Panc1 (cell line): ENCODE data around the gene MAP3K3. TPM values are rescaled to one million over a fixed set of nuclear protein-coding genes. Genes with fewer than 3 reads are reported as not detected.

Source experiments
- ATAC-seq: fragments of 200-7000 bp; cut with Tn5 transposase; 2 replicates; pipeline ENCODE4 v1.9.1; 2020; ENCODE audit warnings: mild to moderate bottlenecking, moderate library complexity
- BruUV-seq: library from RNA; stranded (reverse); fragments of 400-500 nt; replicated peaks from 2 replicates; lab custom pipeline; 2021; lab: Mats Ljungman, UMichigan
- CTCF ChIA-PET: fragments of 300-600 bp; sonication (Branson Sonifier 250); formaldehyde crosslinking; loops from one replicate; lab custom pipeline; 2022; ENCODE audit warnings: antibody characterized with exemption; lab: Charles Lee
- POLR2A ChIA-PET: fragments of 300-600 bp; sonication (Branson Sonifier 250); formaldehyde crosslinking; loops from one replicate; lab custom pipeline; 2022; ENCODE audit warnings: antibody characterized with exemption; lab: Charles Lee
- DNase-seq: peaks from one replicate; pipeline ENCODE4 v3.0.0-alpha.2; 2010; ENCODE audit warnings: low read depth, low spot score
- H3K27ac ChIP-seq: 2 replicates; pipeline ENCODE4 v1.5.1; 2011; ENCODE audit warnings: mild to moderate bottlenecking, low read length, inconsistent platforms
- H3K27me3 ChIP-seq: fragments of 200-500 bp; sonication (Bioruptor generic); 2 replicates; pipeline ENCODE4 v1.6.0; 2014; ENCODE audit warnings: low read length, inconsistent platforms; ENCODE audit not compliant: control insufficient read depth, insufficient read depth
- H3K36me3 ChIP-seq: fragments of 200-500 bp; sonication (Bioruptor generic); 2 replicates; pipeline ENCODE4 v1.5.1; 2014; ENCODE audit warnings: inconsistent platforms, mild to moderate bottlenecking, low read length, moderate library complexity; ENCODE audit not compliant: control insufficient read depth, insufficient read depth
- H3K4me1 ChIP-seq: 2 replicates; pipeline ENCODE4 v1.5.1; 2011; ENCODE audit warnings: inconsistent platforms, mild to moderate bottlenecking, low read length, moderate library complexity; ENCODE audit not compliant: control insufficient read depth, insufficient read depth
- H3K4me3 ChIP-seq, 2 experiments: 2 replicates each; pipeline ENCODE4 v1.5.1; 2011 to 2012; ENCODE audit warnings: low read depth in 2 of 2, low read length in 2 of 2, mild to moderate bottlenecking in 2 of 2, inconsistent platforms in 1 of 2, moderate library complexity in 1 of 2
- H3K9me3 ChIP-seq: fragments of 200-500 bp; sonication (Bioruptor generic); 2 replicates; pipeline ENCODE4 v1.5.1; 2014; ENCODE audit warnings: low read depth, mild to moderate bottlenecking, inconsistent platforms, low read length, moderate library complexity; ENCODE audit not compliant: control insufficient read depth, insufficient read depth
- POLR2AphosphoS5 ChIP-seq: IDR thresholded peaks from 2 replicates; pipeline ENCODE4 v1.6.1; 2012; ENCODE audit warnings: mild to moderate bottlenecking, low read depth, low read length, moderate library complexity
- REST ChIP-seq, 2 experiments: IDR thresholded peaks; 2 replicates each; pipeline ENCODE4 v1.6.1; 2011 to 2012; ENCODE audit warnings: low read depth in 2 of 2, control low read depth in 1 of 2, low read length in 1 of 2, mild to moderate bottlenecking in 1 of 2, moderate library complexity in 1 of 2; ENCODE audit not compliant: insufficient read depth in 1 of 2
- SIN3A ChIP-seq: IDR thresholded peaks from 2 replicates; pipeline ENCODE4 v1.6.1; 2012; ENCODE audit warnings: low read depth, mild to moderate bottlenecking, low read length, moderate library complexity, borderline replicate concordance; ENCODE audit not compliant: insufficient read depth
- TCF7L2 ChIP-seq: IDR thresholded peaks from 2 replicates; pipeline ENCODE4 v1.6.1; 2011; ENCODE audit warnings: mild to moderate bottlenecking, low read depth, low read length, inconsistent platforms
- in situ Hi-C: cut with HindIII; loops from 2 replicates; pipeline ENCODE4 v1.10.0; 2016; ENCODE audit warnings: low sequenced_read_pairs, low pct_unique_long_range_greater_than_20kb
- intact Hi-C: fragments of 100-400 bp; cut with micrococcal nuclease; formaldehyde crosslinking; loops from one replicate; pipeline ENCODE4 v1.10.0; 2022; ENCODE audit not compliant: unreplicated experiment
- total RNA-seq: library from RNA; stranded (reverse); gene quantifications from one replicate; pipeline ENCODE4 v1.2.1, GENCODE V29; 2021; ENCODE audit not compliant: unreplicated experiment
- TF ChIP-seq, protein P1 (sequence below): fragments of 450-650 bp; IDR thresholded peaks from 2 replicates; pipeline ENCODE4 v1.5.1; 2017; ENCODE audit warnings: mild to moderate bottlenecking

Gene MAP3K3
- total RNA-seq, 1 experiment from 2014 or later, result 22.3 TPM

DNA sequence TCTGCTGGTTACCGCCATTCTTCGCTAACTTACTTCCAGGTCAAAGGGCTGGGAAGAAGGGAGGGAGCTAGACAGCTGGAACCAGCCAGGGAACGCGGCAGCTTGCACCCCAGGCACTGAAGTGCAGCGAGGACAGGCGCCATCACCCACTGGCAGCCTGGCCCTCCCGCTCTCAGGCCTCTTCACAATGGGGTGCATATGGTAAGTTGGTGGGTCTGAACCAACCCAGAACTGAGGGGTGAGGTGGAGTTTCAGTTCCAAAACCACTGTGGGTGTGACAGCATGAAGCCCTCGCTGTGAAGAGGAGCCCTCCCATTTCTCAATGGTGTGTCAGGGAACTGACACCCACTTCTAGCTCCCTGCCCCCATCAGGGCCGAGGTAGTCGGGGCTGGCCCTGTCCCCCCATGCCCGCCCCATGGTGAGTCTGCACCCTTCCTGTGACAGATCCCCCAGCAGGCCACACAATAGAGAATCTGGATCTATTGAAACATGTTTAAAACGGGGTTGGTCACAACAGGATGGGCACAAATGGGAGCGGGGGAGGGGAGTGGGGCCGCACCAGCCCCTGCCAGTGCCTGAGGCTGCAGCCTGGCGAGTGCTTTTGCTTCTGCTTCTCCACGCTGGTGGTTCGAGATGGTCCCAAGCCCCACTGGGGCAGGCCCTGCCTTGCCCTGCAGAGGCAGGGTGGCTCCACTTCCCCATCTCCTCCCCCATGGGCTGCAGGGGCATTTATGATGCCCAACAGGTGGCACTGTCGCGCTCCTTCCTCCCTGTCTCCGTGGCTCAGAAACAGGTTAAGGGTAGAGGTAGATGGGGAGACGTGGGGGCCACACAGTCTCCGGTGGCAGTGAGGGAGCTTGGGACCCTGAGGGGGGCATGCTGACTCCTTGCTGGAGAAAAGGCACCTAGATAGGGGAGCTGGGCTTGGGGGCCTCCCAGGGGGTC is 75.4 kb downstream of the MAP3K3 start:
- no peak for TF ChIP-seq TCF7L2
- TF ChIP-seq, protein P1, sequence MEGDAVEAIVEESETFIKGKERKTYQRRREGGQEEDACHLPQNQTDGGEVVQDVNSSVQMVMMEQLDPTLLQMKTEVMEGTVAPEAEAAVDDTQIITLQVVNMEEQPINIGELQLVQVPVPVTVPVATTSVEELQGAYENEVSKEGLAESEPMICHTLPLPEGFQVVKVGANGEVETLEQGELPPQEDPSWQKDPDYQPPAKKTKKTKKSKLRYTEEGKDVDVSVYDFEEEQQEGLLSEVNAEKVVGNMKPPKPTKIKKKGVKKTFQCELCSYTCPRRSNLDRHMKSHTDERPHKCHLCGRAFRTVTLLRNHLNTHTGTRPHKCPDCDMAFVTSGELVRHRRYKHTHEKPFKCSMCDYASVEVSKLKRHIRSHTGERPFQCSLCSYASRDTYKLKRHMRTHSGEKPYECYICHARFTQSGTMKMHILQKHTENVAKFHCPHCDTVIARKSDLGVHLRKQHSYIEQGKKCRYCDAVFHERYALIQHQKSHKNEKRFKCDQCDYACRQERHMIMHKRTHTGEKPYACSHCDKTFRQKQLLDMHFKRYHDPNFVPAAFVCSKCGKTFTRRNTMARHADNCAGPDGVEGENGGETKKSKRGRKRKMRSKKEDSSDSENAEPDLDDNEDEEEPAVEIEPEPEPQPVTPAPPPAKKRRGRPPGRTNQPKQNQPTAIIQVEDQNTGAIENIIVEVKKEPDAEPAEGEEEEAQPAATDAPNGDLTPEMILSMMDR, result peak; percentile 74
- Histone ChIP-seq H3K9me3 (no peaks in the 10 kb centered on the region), H3K27me3 (no peaks in the 10 kb centered on the region), H3K4me3 (no peak overlapping the region), H3K36me3 (no peaks in the 10 kb centered on the region), H3K27ac (no peak overlapping the region), H3K4me1 (no peaks in the 10 kb centered on the region; the same call in 1 of the 2 replicates)
- ChIA-PET CTCF (interaction anchor here (0.6 to 0.7 kb wide), 2 partner anchors 10 to 272 kb away, joined by 3 to 4 read pairs; no protein-coding TSS in a partner anchor), POLR2A (no interaction called here)
- DNase-seq, result no peak
- in situ Hi-C loops (no loop called here), intact Hi-C loops (no loop called here)
- ATAC-seq, result 0 out of 2 replicates have a peak, but pooled peaks have one; percentile 42
- BruUV-seq, result TSS peak; percentile 42

- DNase-seq (no peak), ATAC-seq (no peak)
- in situ Hi-C loops, result no loop called here
- Histone ChIP-seq H3K36me3 (no peaks in the 10 kb centered on the region), H3K9me3 (no peaks in the 10 kb centered on the region), H3K27ac (no peak overlapping the region), H3K4me3 (no peak overlapping the region; a peak in 1 of 4 replicates), H3K27me3 (no peaks in the 10 kb centered on the region), H3K4me1 (no peaks in the 10 kb centered on the region; the same call in 1 of the 2 replicates)
- BruUV-seq, result no TSS peak
- no peak for TF ChIP-seq REST (IDR thresholded peaks at IDR 0.05; ENCODE audit: insufficient read depth in 1 of 2, low read depth in 2 of 2, low read length in 1 of 2)
- TF ChIP-seq TCF7L2, result no peak
- TF ChIP-seq SIN3A, result no peak
- TF ChIP-seq POLR2AphosphoS5, result no peak
- TF ChIP-seq, protein P1, result no peak
- CTCF ChIA-PET, result interaction anchor here (1.0 kb wide), 1 partner anchor 13 kb away, joined by 3 read pairs; no protein-coding TSS in a partner anchor
- intact Hi-C loops, result no loop called here
- POLR2A ChIA-PET, result no interaction called here
Observed at GRCh38 chr17:63698381-63698885, 76.2 kb downstream of the MAP3K3 start.
